IMR-90 (cell line): ENCODE data around the gene AKNA. TPM values are rescaled to one million over a fixed set of nuclear protein-coding genes. Genes with fewer than 3 reads are reported as not detected.
A peak's percentile ranks its signal among the peaks of the same experiment; 100 is the strongest.

Source experiments
- ATAC-seq: fragments of 200-7000 bp; cut with Tn5 transposase; 2 replicates; pipeline ENCODE4 v1.9.1; 2020; ENCODE audit warnings: low read depth, mild to moderate bottlenecking, moderate library complexity
- BruUV-seq: library from RNA; stranded (reverse); fragments of 400-500 nt; replicated peaks from 2 replicates; lab custom pipeline; 2021; lab: Mats Ljungman, UMichigan
- CTCF ChIA-PET: fragments of 300-600 bp; formaldehyde crosslinking; extraction: SDS; loops from one replicate; lab custom pipeline; 2021; ENCODE audit warnings: antibody characterized with exemption; lab: Yijun Ruan, JAX
- POLR2A ChIA-PET: fragments of 300-600 bp; sonication (Branson Sonifier 250); formaldehyde crosslinking; loops from one replicate; lab custom pipeline; 2022; ENCODE audit warnings: antibody characterized with exemption; ENCODE audit not compliant: unreplicated experiment; lab: Charles Lee
- DNase-seq: peaks from one replicate; pipeline ENCODE4 v3.0.0; 2013
- H2AFZ ChIP-seq: replicated peaks from 2 replicates; pipeline ENCODE3; 2013; ENCODE audit warnings: low read length, mild to moderate bottlenecking; ENCODE audit not compliant: poor library complexity
- H2AK5ac ChIP-seq: 2 replicates; pipeline ENCODE4 v1.6.1; 2013; ENCODE audit warnings: low read depth, low read length, inconsistent platforms
- H2AK9ac ChIP-seq: replicated peaks from 2 replicates; pipeline ENCODE3; 2013; ENCODE audit warnings: mild to moderate bottlenecking, low read depth, low read length, moderate library complexity; ENCODE audit not compliant: poor library complexity
- H2BK120ac ChIP-seq: 2 replicates; pipeline ENCODE4 v1.6.1; 2013; ENCODE audit warnings: low read depth, low read length, inconsistent platforms
- H2BK15ac ChIP-seq: 3 replicates; pipeline ENCODE4 v1.6.1; 2013; ENCODE audit warnings: low read depth, low read length, inconsistent platforms
- H2BK20ac ChIP-seq: 2 replicates; pipeline ENCODE4 v1.6.1; 2013; ENCODE audit warnings: low read depth, mild to moderate bottlenecking, inconsistent platforms, low read length, moderate library complexity
- H2BK5ac ChIP-seq: 2 replicates; pipeline ENCODE4 v1.6.1; 2013; ENCODE audit warnings: mild to moderate bottlenecking, low read depth, low read length, inconsistent platforms; ENCODE audit not compliant: poor library complexity, severe bottlenecking
- H3K14ac ChIP-seq: replicated peaks from 2 replicates; pipeline ENCODE4 v1.6.1; 2013; ENCODE audit warnings: low read depth, low read length, inconsistent platforms
- H3K18ac ChIP-seq: 2 replicates; pipeline ENCODE4 v1.6.1; 2013; ENCODE audit warnings: low read depth, low read length, control low read depth
- H3K23ac ChIP-seq: 2 replicates; pipeline ENCODE4 v1.6.1; 2013; ENCODE audit warnings: low read depth, low read length, inconsistent platforms
- H3K27ac ChIP-seq: 2 replicates; pipeline ENCODE4 v1.5.1; 2013; ENCODE audit warnings: mild to moderate bottlenecking, control low read depth, low read length; ENCODE audit not compliant: insufficient read depth
- H3K27me3 ChIP-seq: 2 replicates; pipeline ENCODE4 v1.6.1; 2013; ENCODE audit warnings: low read length; ENCODE audit not compliant: control insufficient read depth, insufficient read depth
- H3K36me3 ChIP-seq: 2 replicates; pipeline ENCODE4 v1.6.1; 2013; ENCODE audit warnings: low read length, mixed read lengths; ENCODE audit not compliant: control insufficient read depth, insufficient read depth
- H3K4ac ChIP-seq: 2 replicates; pipeline ENCODE4 v1.6.1; 2013; ENCODE audit warnings: low read depth, low read length, inconsistent platforms
- H3K4me1 ChIP-seq: 2 replicates; pipeline ENCODE4 v1.6.1; 2013; ENCODE audit warnings: low read length, mixed read lengths; ENCODE audit not compliant: control insufficient read depth, insufficient read depth
- H3K4me2 ChIP-seq: 2 replicates; pipeline ENCODE4 v1.6.1; 2013; ENCODE audit warnings: low read depth, mild to moderate bottlenecking, control low read depth, low read length, moderate library complexity
- H3K4me3 ChIP-seq: 2 replicates; pipeline ENCODE4 v1.5.1; 2013; ENCODE audit warnings: low read depth, mild to moderate bottlenecking, control low read depth, low read length, moderate library complexity; ENCODE audit not compliant: insufficient read depth
- H3K56ac ChIP-seq: 2 replicates; pipeline ENCODE4 v1.6.1; 2013; ENCODE audit warnings: low read length, inconsistent platforms; ENCODE audit not compliant: insufficient read depth; ENCODE audit errors: extremely low read depth
- H3K79me1 ChIP-seq, 2 experiments: 2 replicates each; pipeline ENCODE4 v1.6.1; 2013; ENCODE audit warnings: low read length in 2 of 2, inconsistent platforms in 1 of 2, low read depth in 1 of 2
- H3K9ac ChIP-seq: 2 replicates; pipeline ENCODE4 v1.6.1; 2013; ENCODE audit warnings: low read depth, low read length, control low read depth
- H3K9me1 ChIP-seq: 2 replicates; pipeline ENCODE4 v1.6.1; 2013; ENCODE audit warnings: low read length, inconsistent platforms; ENCODE audit not compliant: insufficient read depth
- H3K9me3 ChIP-seq: 2 replicates; pipeline ENCODE4 v1.6.1; 2013; ENCODE audit warnings: low read length; ENCODE audit not compliant: control insufficient read depth, insufficient read depth
- H4K20me1 ChIP-seq: 2 replicates; pipeline ENCODE4 v1.6.1; 2013; ENCODE audit warnings: low read length, inconsistent platforms; ENCODE audit not compliant: insufficient read depth
- H4K5ac ChIP-seq: 2 replicates; pipeline ENCODE4 v1.6.1; 2013; ENCODE audit warnings: mild to moderate bottlenecking, low read depth, low read length, control low read depth
- H4K8ac ChIP-seq, 2 experiments: 2 replicates each; pipeline ENCODE4 v1.6.1; 2013; ENCODE audit warnings: low read depth in 2 of 2, low read length in 2 of 2, control low read depth in 1 of 2, inconsistent platforms in 1 of 2
- H4K91ac ChIP-seq: 2 replicates; pipeline ENCODE4 v1.6.1; 2013; ENCODE audit warnings: low read depth, low read length, inconsistent platforms; ENCODE audit not compliant: insufficient read depth
- BHLHE40 ChIP-seq: fragments of 150-350 bp; IDR thresholded peaks from 2 replicates; pipeline ENCODE4 v1.6.1; 2016; ENCODE audit warnings: mild to moderate bottlenecking, low read depth, low read length
- CEBPB ChIP-seq: IDR thresholded peaks from 2 replicates; pipeline ENCODE4 v1.6.1; 2012; ENCODE audit warnings: low read depth, low read length, improper control_type of control experiment
- CHD1 ChIP-seq: IDR thresholded peaks from 2 replicates; pipeline ENCODE4 v1.6.1; 2012; ENCODE audit warnings: low read depth, low read length, improper control_type of control experiment
- ELK1 ChIP-seq: fragments of 150-350 bp; IDR thresholded peaks from 2 replicates; pipeline ENCODE4 v1.6.1; 2016; ENCODE audit warnings: low read depth, mild to moderate bottlenecking, low read length, moderate library complexity, borderline replicate concordance
- FOS ChIP-seq: fragments of 150-350 bp; IDR thresholded peaks from 2 replicates; pipeline ENCODE4 v1.6.1; 2016; ENCODE audit warnings: low read depth, low read length
- MAFK ChIP-seq: IDR thresholded peaks from 2 replicates; pipeline ENCODE4 v1.6.1; 2012; ENCODE audit warnings: low read depth, low read length, improper control_type of control experiment
- MAZ ChIP-seq: IDR thresholded peaks from 2 replicates; pipeline ENCODE4 v1.6.1; 2012; ENCODE audit warnings: low read depth, mild to moderate bottlenecking, low read length, improper control_type of control experiment, moderate library complexity, borderline replicate concordance
- MXI1 ChIP-seq: IDR thresholded peaks from 2 replicates; pipeline ENCODE4 v1.6.1; 2012; ENCODE audit warnings: low read depth, mild to moderate bottlenecking, low read length, moderate library complexity, borderline replicate concordance
- NFE2L2 ChIP-seq: fragments of 150-350 bp; IDR thresholded peaks from 2 replicates; pipeline ENCODE4 v1.6.1; 2016; ENCODE audit warnings: low read depth, mild to moderate bottlenecking, low read length
- POLR2A ChIP-seq: IDR thresholded peaks from 2 replicates; pipeline ENCODE4 v1.6.1; 2012; ENCODE audit warnings: mild to moderate bottlenecking, low read depth, low read length
- RAD21 ChIP-seq: IDR thresholded peaks from 2 replicates; pipeline ENCODE4 v1.6.1; 2012; ENCODE audit warnings: low read length, improper control_type of control experiment
- RFX5 ChIP-seq: IDR thresholded peaks from 2 replicates; pipeline ENCODE4 v1.8.0; 2012; ENCODE audit warnings: low read depth, mild to moderate bottlenecking, low read length, moderate library complexity
- SMC3 ChIP-seq: fragments of 150-350 bp; IDR thresholded peaks from 2 replicates; pipeline ENCODE4 v1.6.1; 2016; ENCODE audit warnings: low read depth, mild to moderate bottlenecking, antibody characterized with exemption, low read length, moderate library complexity
- USF2 ChIP-seq: fragments of 150-350 bp; IDR thresholded peaks from 2 replicates; pipeline ENCODE4 v1.6.1; 2017; ENCODE audit warnings: mild to moderate bottlenecking, antibody characterized with exemption, low read length, low read depth
- WGBS, 2 experiments: methylation state at CpG; one replicate each; pipeline versions ENCODE4 v1.1.5 to v1.1.7; 2013; ENCODE audit warnings: missing lambda C conversion rate in 2 of 2; ENCODE audit not compliant: insufficient read length in 1 of 2; ENCODE audit errors: extremely low coverage in 2 of 2; 5-methylcytosine and 5-hydroxymethylcytosine counted together
- dilution Hi-C: fragments of 300-500 bp; cut with HindIII; formaldehyde crosslinking; loops from one replicate; pipeline ENCODE4 v1.14.3; 2018; ENCODE audit warnings: low sequenced_read_pairs; ENCODE audit not compliant: unreplicated experiment
- in situ Hi-C: fragments of 300-500 bp; cut with MboI; formaldehyde crosslinking; loops from 3 replicates; pipeline ENCODE4 v1.14.3; 2019; ENCODE audit warnings: low sequenced_read_pairs, inconsistent platforms, mixed read lengths
- intact Hi-C: fragments of 100-400 bp; cut with micrococcal nuclease; formaldehyde crosslinking; loops from 2 replicates; pipeline ENCODE4 v1.10.0; 2022
- polyA plus RNA-seq, 3 experiments: library from polyadenylated mRNA; depleted of rRNA; stranded (reverse); fragments of >200 nt; gene quantifications; 2 replicates each; pipeline ENCODE4 v1.2.3, GENCODE V29; 2012; ENCODE audit warnings: low replicate concordance in 1 of 3
- total RNA-seq: library from RNA; depleted of rRNA; stranded (reverse); fragments of >200 nt; gene quantifications from 2 replicates; pipeline ENCODE4 v1.2.3, GENCODE V29; 2012

Gene AKNA
- total and polyA plus RNA-seq, 2 of the 4 experiments (the other 2 are of a cell fraction): 2.7 to 7.3 TPM

GRCh38 chr9:114414346-114414745 is 26.6 kb upstream of the AKNA start:
- H3K79me1 ChIP-seq: no peaks in the 10 kb centered on the region
- H3K4me1 ChIP-seq: peaks cover 15% of the 10 kb centered on the region; the same call in 1 of the 2 replicates
- ChIA-PET POLR2A (no interaction called here), CTCF (interaction anchor here (0.5 to 2.9 kb wide), 3 partner anchors 9 to 1118 kb away, joined by 3 to 12 read pairs (median 3); no protein-coding TSS in a partner anchor)
- H4K91ac ChIP-seq: no peak overlapping the region
- no peak overlapping the region for H2BK15ac ChIP-seq
- H3K18ac ChIP-seq: no peak overlapping the region
- no peak overlapping the region for H3K27ac ChIP-seq
- H2AK5ac ChIP-seq: no peak overlapping the region
- no peak overlapping the region for H3K4ac ChIP-seq
- H3K56ac ChIP-seq: no peak overlapping the region
- H4K8ac ChIP-seq: no peak overlapping the region
- ATAC-seq (no peak), DNase-seq (no peak)
- no peaks in the 10 kb centered on the region for H3K9me3 ChIP-seq
- H3K4me2 ChIP-seq: no peak overlapping the region
- 0 out of 2 replicates have a peak, but pooled peaks cover 4% of the 10 kb centered on the region for H4K20me1 ChIP-seq
- in situ Hi-C loops: loop anchor here (10.0 kb wide), 1 partner anchor 600 kb away; no protein-coding TSS in a partner anchor
- no peaks in the 10 kb centered on the region for H3K36me3 ChIP-seq
- intact Hi-C loops: no loop called here
- H3K9ac ChIP-seq: no peak overlapping the region
- no peak overlapping the region for H2AK9ac ChIP-seq
- no peak overlapping the region for H2BK5ac ChIP-seq
- TF ChIP-seq MAZ (no peak), MXI1 (no peak), CHD1 (no peak), FOS (no peak), RFX5 (no peak), SMC3 (no peak), MAFK (no peak), RAD21 (no peak), POLR2A (no peak), NFE2L2 (no peak), USF2 (no peak), CEBPB (no peak), BHLHE40 (no peak), ELK1 (no peak)
- H2AFZ ChIP-seq: peak overlapping the region; percentile 40
- no peak overlapping the region for H3K4me3 ChIP-seq
- H3K23ac ChIP-seq: peak overlapping the region; percentile 46; the same call in 1 of the 2 replicates
- H3K9me1 ChIP-seq: peaks cover 8% of the 10 kb centered on the region; the same call in 1 of the 2 replicates
- no CpG with 5 or more reads among the region's 2 CpGs for WGBS, 2 experiments
- dilution Hi-C loops: no loop called here
- H2BK120ac ChIP-seq: no peak overlapping the region
- no peak overlapping the region for H3K14ac ChIP-seq
- BruUV-seq: no TSS peak
- no peak overlapping the region for H2BK20ac ChIP-seq
- H3K27me3 ChIP-seq: peaks cover 14% of the 10 kb centered on the region
- no peak overlapping the region for H4K5ac ChIP-seq
